GM03348 (cell line): ENCODE measurements around the gene RNASEH2C.
"Not testable (repeated sequence)": the region's sequence is repeated elsewhere in the genome, so short reads cannot be mapped to it uniquely, and the experiment has no call there.

Source experiments
- DNase-seq: peaks from one replicate; pipeline ENCODE4 v3.0.0; 2012; ENCODE audit warnings: low spot score

Gene RNASEH2C

GRCh38 chr11:65683480-65683879 lies 37.1 kb downstream of the RNASEH2C start:
- DNase-seq: not testable (repeated sequence)

- no peak for DNase-seq
Observed at GRCh38 chr11:65680192-65680743, 40.3 kb downstream of the RNASEH2C start.

GRCh38 chr11:65672982-65673381 lies 47.6 kb downstream of the RNASEH2C start:
- no peak for DNase-seq

- DNase-seq: no peak
Observed at GRCh38 chr11:65672180-65672860, 48.3 kb downstream of the RNASEH2C start.
